EL (cell line): ENCODE results near the gene USHBP1.
"Not testable (repeated sequence)": the region's sequence is repeated elsewhere in the genome, so short reads cannot be mapped to it uniquely, and the experiment has no call there.

ENCODE experiments used
- DNase-seq: peaks from one replicate; pipeline ENCODE4 v3.0.0-alpha.2; 2016

USHBP1 gene

GRCh38 chr19:17264641-17264979 is at the start of gene USHBP1:
USHBP1 (minus strand) TSS chr19:17264745; CDS start chr19:17264299, 446 bp downstream.
- DNase-seq, result no peak

- no peak for DNase-seq
Measured at GRCh38 chr19:17314007-17314593, 49.6 kb upstream of the USHBP1 start.

- DNase-seq, result no peak
Measured at GRCh38 chr19:17312189-17313113, 47.9 kb upstream of the USHBP1 start.

GRCh38 chr19:17311455-17312188 is 47.1 kb upstream of the USHBP1 start:
- peak; percentile 89 for DNase-seq

GRCh38 chr19:17309965-17310461 is 45.5 kb upstream of the USHBP1 start:
- no peak for DNase-seq

GRCh38 chr19:17309198-17309964 is 44.8 kb upstream of the USHBP1 start, which contains the start of gene DDA1:
DDA1 (plus strand) TSS chr19:17309563; CDS start chr19:17309655, 92 bp downstream.
- peak; percentile 100 for DNase-seq

GRCh38 chr19:17307876-17308377 is 43.4 kb upstream of the USHBP1 start:
- DNase-seq, result no peak

- no peak for DNase-seq
Measured at GRCh38 chr19:17306285-17306714, 41.8 kb upstream of the USHBP1 start.

GRCh38 chr19:17305517-17306284 is 41.2 kb upstream of the USHBP1 start, which contains the start of gene MRPL34:
MRPL34 (plus strand) TSS chr19:17305872; CDS start chr19:17305893, 21 bp downstream.
- DNase-seq, result peak; percentile 99

- no peak for DNase-seq
Measured at GRCh38 chr19:17305216-17305516, 40.6 kb upstream of the USHBP1 start.

GRCh38 chr19:17304386-17305215 is 40.1 kb upstream of the USHBP1 start:
- no peak for DNase-seq

GRCh38 chr19:17303940-17304267 is 39.4 kb upstream of the USHBP1 start:
- no peak for DNase-seq

- DNase-seq, result peak; percentile 95
Measured at GRCh38 chr19:17303167-17303939, 38.8 kb upstream of the USHBP1 start, which contains the start of gene ABHD8. ABHD8 (minus strand) TSS chr19:17303425; CDS start chr19:17301616, 1,809 bp downstream.

GRCh38 chr19:17302391-17303166 is 38.0 kb upstream of the USHBP1 start:
- no peak for DNase-seq

GRCh38 chr19:17300992-17301619 is 36.6 kb upstream of the USHBP1 start:
- no peak for DNase-seq

GRCh38 chr19:17296976-17297375 is 32.4 kb upstream of the USHBP1 start:
- DNase-seq, result peak; percentile 37

- peak; percentile 72 for DNase-seq
Measured at GRCh38 chr19:17296273-17296672, 31.7 kb upstream of the USHBP1 start.

- DNase-seq, result not testable (repeated sequence)
Measured at GRCh38 chr19:17295551-17295950, 31.0 kb upstream of the USHBP1 start.
